Calu3 (cell line): ENCODE data around the gene FAXDC2. TPM values are rescaled to one million over a fixed set of nuclear protein-coding genes. Genes with fewer than 3 reads are reported as not detected.

Source experiments
- BruUV-seq: library from RNA; stranded (reverse); fragments of 400-500 nt; replicated peaks from 2 replicates; lab custom pipeline; 2021; lab: Mats Ljungman, UMichigan
- CTCF ChIA-PET: fragments of 300-600 bp; sonication (Branson Sonifier 250); formaldehyde crosslinking; loops from one replicate; lab custom pipeline; 2022; ENCODE audit warnings: antibody characterized with exemption; lab: Charles Lee
- DNase-seq: peaks from one replicate; pipeline ENCODE4 v3.0.0; 2022
- H3K27ac Mint-ChIP-seq: one replicate; pipeline ENCODE4 v1.8.0; 2022; ENCODE audit warnings: mixed read lengths; ENCODE audit not compliant: unreplicated experiment
- H3K27me3 Mint-ChIP-seq: one replicate; pipeline ENCODE4 v1.8.0; 2022; ENCODE audit warnings: mixed read lengths; ENCODE audit not compliant: unreplicated experiment
- H3K36me3 Mint-ChIP-seq: one replicate; pipeline ENCODE4 v1.8.0; 2022; ENCODE audit warnings: mild to moderate bottlenecking, moderate library complexity, mixed read lengths; ENCODE audit not compliant: insufficient read depth, unreplicated experiment
- H3K4me1 Mint-ChIP-seq: one replicate; pipeline ENCODE4 v1.8.0; 2022; ENCODE audit warnings: mild to moderate bottlenecking, low read depth, mixed read lengths; ENCODE audit not compliant: unreplicated experiment
- H3K4me3 Mint-ChIP-seq: one replicate; pipeline ENCODE4 v1.8.0; 2022; ENCODE audit warnings: mild to moderate bottlenecking, low read depth, moderate library complexity, mixed read lengths; ENCODE audit not compliant: unreplicated experiment
- H3K9me3 Mint-ChIP-seq: one replicate; pipeline ENCODE4 v1.8.0; 2022; ENCODE audit warnings: low read depth, mixed read lengths; ENCODE audit not compliant: unreplicated experiment
- CTCF ChIP-seq: fragments of 200-600 bp; IDR thresholded peaks from one replicate; pipeline ENCODE4 v1.8.0; 2022; ENCODE audit warnings: antibody characterized with exemption; ENCODE audit not compliant: unreplicated experiment
- intact Hi-C: fragments of 100-400 bp; cut with micrococcal nuclease; formaldehyde crosslinking; loops from one replicate; pipeline ENCODE4 v1.10.0; 2022; ENCODE audit not compliant: unreplicated experiment
- total RNA-seq: library from RNA; stranded (reverse); gene quantifications from 2 replicates; pipeline ENCODE4 v1.2.3, GENCODE V29; 2022

FAXDC2 gene
- total RNA-seq, 1 experiment from 2014 or later, result not detected

GRCh38 chr5:154831451-154831850, 19.0 kb downstream of the FAXDC2 start:
- H3K27me3 Mint-ChIP-seq, result no peaks in the 10 kb centered on the region
- peaks cover 45% of the 10 kb centered on the region for H3K36me3 Mint-ChIP-seq
- no peak overlapping the region for H3K27ac Mint-ChIP-seq
- CTCF ChIA-PET, result interaction anchor here (0.7 to 2.0 kb wide), 2 partner anchors 12 to 27 kb away, joined by 3 to 4 read pairs; partner anchors contain the start of gene CNOT8
- no peak overlapping the region for H3K4me3 Mint-ChIP-seq
- peaks cover 30% of the 10 kb centered on the region for H3K4me1 Mint-ChIP-seq
- no peak for TF ChIP-seq CTCF
- no peak for DNase-seq
- no TSS peak for BruUV-seq
- intact Hi-C loops, result no loop called here
- no peaks in the 10 kb centered on the region for H3K9me3 Mint-ChIP-seq

- H3K36me3 Mint-ChIP-seq, result peaks cover 52% of the 10 kb centered on the region
- no peak for DNase-seq
Observed at GRCh38 chr5:154830596-154830995, 19.8 kb downstream of the FAXDC2 start.

GRCh38 chr5:154830219-154830595, 20.2 kb downstream of the FAXDC2 start:
- H3K4me1 Mint-ChIP-seq, result peaks cover 24% of the 10 kb centered on the region
- peak overlapping the region; percentile 42 for H3K27ac Mint-ChIP-seq
- H3K4me3 Mint-ChIP-seq, result no peak overlapping the region
- CTCF ChIA-PET, result interaction anchor here (2.0 kb wide), 1 partner anchor 13 kb away, joined by 4 read pairs; no protein-coding TSS in a partner anchor
- peaks cover 49% of the 10 kb centered on the region for H3K36me3 Mint-ChIP-seq
- no peak for DNase-seq
- intact Hi-C loops, result no loop called here
- no peaks in the 10 kb centered on the region for H3K9me3 Mint-ChIP-seq
- no peaks in the 10 kb centered on the region for H3K27me3 Mint-ChIP-seq
- BruUV-seq, result no TSS peak
- no peak for TF ChIP-seq CTCF

More at GRCh38 chr5:154830596-154830995, 19.8 kb downstream of the FAXDC2 start:
- no peak for TF ChIP-seq CTCF
- H3K4me1 Mint-ChIP-seq, result peaks cover 28% of the 10 kb centered on the region
- intact Hi-C loops, result no loop called here
- no peak overlapping the region for H3K4me3 Mint-ChIP-seq
- H3K27ac Mint-ChIP-seq, result peak overlapping the region; percentile 42
- CTCF ChIA-PET, result interaction anchor here (2.0 kb wide), 1 partner anchor 13 kb away, joined by 4 read pairs; no protein-coding TSS in a partner anchor
- no peaks in the 10 kb centered on the region for H3K9me3 Mint-ChIP-seq
- no TSS peak for BruUV-seq
- H3K27me3 Mint-ChIP-seq, result no peaks in the 10 kb centered on the region

- Mint-ChIP-seq H3K4me3 (no peak overlapping the region), H3K4me1 (peaks cover 20% of the 10 kb centered on the region), H3K27ac (peak overlapping the region; percentile 42), H3K27me3 (no peaks in the 10 kb centered on the region), H3K9me3 (no peaks in the 10 kb centered on the region), H3K36me3 (peaks cover 48% of the 10 kb centered on the region)
- no peak for TF ChIP-seq CTCF
- CTCF ChIA-PET, result interaction anchor here (2.0 kb wide), 1 partner anchor 14 kb away, joined by 4 read pairs; no protein-coding TSS in a partner anchor
- BruUV-seq, result no TSS peak
- DNase-seq, result peak; percentile 21
- intact Hi-C loops, result no loop called here
Observed at GRCh38 chr5:154829589-154830218, 20.7 kb downstream of the FAXDC2 start.
